NCI-H2196 (cell line): ENCODE data around the gene KMT2B.
"Not testable (repeated sequence)": the region's sequence is repeated elsewhere in the genome, so short reads cannot be mapped to it uniquely, and the experiment has no call there.

ENCODE experiments used
- DNase-seq: peaks from one replicate; lab custom pipeline; 2025; ENCODE audit not compliant: unreplicated experiment; lab: John Stamatoyannopoulos, UW

Gene KMT2B

GRCh38 chr19:35717665-35718344 is at the start of gene KMT2B:
KMT2B (plus strand) TSS chr19:35718003; CDS start chr19:35718019, 16 bp downstream.
- DNase-seq, result peak; percentile 93

DNA sequence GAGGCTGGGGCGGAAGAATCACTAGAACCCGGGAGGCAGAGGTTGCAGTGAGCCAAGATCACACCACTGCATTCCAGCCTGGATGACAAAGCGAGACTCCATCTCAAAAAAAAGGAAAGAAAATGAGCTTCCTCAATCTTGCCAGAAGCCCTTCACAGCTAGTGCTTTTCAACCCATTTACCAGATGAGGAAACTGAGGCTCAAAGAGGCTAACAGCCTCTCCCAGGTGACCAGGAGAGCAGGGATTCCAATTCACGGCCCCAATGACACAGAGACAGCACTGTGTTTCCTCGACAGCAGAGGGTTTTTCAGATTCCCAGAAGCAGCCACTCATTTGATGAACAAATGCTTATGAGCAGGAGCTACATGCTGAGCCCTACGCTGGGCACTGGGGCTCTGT is 48.2 kb upstream of the KMT2B start:
- DNase-seq, result no peak

- DNase-seq, result no peak
These were observed 47.8 kb upstream of the KMT2B start for GRCh38 chr19:35669974-35670373.

- no peak for DNase-seq
These were observed 47.1 kb upstream of the KMT2B start for GRCh38 chr19:35670686-35671085.

- DNase-seq, result no peak
These were observed 46.0 kb upstream of the KMT2B start for GRCh38 chr19:35671818-35672217.

DNA sequence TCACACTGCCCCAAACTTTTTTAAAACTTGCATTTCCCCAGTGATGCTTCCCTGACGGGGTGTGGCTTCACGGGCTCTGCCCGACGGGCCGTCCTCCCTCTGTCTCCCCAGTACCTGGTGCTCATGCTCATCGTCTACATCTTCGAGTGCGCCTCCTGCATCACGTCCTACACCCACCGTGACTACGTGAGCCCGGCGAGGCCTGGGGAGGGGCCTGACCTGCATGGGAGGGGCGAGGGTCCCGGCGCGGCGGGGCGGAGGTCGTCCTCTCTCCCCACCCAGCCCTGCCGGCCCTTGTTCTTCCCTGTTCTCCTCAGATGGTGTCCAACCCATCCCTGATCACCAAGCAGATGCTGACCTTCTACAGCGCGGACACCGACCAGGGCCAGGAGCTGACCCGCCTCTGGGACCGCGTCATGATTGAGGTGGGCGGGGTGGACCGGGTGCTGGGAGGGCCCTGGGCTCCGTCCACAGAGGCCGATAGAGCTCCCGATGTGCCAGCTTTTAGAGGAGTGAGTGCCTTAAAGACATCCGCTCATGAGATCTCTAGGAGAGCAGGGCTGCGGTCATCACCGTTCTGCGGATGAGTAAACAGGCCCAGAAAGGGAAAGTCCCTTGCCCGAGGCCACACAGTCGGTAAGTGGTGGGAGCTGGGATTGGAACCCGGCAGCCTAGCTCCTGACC is 44.5 kb upstream of the KMT2B start:
- DNase-seq, result peak; percentile 60

GRCh38 chr19:35675589-35676140 is 42.1 kb upstream of the KMT2B start:
- DNase-seq, result no peak

DNA sequence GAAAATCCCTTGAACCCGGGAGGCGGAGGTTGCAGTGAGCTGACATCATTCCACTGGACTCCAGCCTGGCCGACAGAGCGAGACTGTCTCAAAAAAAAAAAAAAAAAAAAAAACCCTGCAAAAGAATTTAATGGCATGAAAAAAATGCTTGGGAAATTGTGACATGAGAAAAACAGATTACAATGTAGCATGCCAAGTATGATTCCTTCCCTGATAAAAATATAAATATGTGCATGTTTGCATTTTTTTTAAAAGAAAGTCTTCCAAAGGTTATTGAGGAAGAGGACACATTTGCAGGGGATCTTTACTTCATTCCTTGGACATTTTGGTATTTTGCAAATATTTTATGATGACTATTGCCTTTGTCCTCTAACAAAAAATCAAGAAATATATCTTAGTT is 28.0 kb upstream of the KMT2B start:
- DNase-seq, result no peak

DNA sequence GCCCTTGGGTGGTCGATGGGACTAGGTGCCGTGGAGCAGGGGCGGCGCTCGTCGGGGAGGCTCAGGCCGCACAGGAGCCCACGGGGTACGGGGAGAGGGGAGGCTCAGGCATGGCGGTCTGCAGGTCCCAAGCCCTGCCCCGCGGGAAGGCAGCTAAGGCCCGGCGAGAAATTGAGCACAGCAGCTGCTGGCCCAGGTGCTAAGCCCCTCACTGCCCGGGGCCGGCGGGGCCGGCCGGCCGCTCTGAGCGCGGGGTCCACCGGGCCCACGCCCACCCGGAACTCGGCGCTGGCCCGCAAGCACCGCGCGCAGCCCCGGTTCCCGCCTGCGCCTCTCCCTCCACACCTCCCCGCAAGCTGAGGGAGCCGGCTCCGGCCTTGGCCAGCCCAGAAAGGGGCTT is 26.7 kb upstream of the KMT2B start:
- not testable (repeated sequence) for DNase-seq

GRCh38 chr19:35692010-35692409 is 25.8 kb upstream of the KMT2B start:
- DNase-seq, result no peak

DNA sequence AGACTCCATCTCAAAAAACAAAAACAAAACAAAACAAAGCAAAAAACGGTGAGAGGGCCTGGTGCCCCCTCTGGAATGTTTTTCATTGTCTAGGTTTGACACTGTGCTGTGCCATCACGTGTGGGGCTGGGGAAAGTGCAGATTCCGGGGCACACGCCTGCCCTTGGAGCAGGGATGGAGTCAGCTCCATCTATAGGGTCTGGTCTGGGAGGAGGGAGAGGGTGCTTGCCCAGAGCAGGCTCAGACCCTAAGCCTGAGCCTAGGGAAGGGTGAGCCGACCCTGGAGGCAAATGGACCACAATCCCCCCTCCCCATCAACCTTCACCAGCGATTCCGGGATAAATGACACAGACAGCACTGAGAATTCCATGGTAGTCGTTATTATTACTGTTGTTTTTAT is 24.4 kb upstream of the KMT2B start:
- no peak for DNase-seq

- DNase-seq, result peak; percentile 91
These were observed 23.8 kb upstream of the KMT2B start for GRCh38 chr19:35693835-35694599.

- no peak for DNase-seq
These were observed 21.8 kb upstream of the KMT2B start for GRCh38 chr19:35695895-35696422.

GRCh38 chr19:35696835-35697234 is 21.0 kb upstream of the KMT2B start:
- no peak for DNase-seq

GRCh38 chr19:35702223-35703012 is 15.4 kb upstream of the KMT2B start:
- peak; percentile 98 for DNase-seq

DNA sequence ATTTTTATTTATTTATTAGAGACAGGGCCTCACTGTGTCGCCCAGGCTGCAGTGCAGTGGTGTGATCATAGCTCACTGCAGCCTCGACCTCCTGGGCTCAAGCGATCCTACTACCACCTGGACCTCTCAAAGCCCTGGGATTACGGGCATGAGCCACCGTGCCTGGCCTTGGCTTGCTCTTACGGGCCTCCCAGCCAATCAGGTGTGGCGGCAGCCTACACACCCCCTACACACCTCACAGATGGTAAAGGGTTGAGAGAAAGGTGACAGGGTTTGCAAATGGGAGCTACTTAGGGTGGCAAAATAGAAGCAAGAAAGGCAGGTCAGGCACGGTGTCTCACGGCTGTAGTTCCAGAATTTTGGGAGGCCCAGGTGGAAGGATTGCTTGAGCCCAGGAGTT is 14.5 kb upstream of the KMT2B start:
- DNase-seq, result peak; percentile 63

DNA sequence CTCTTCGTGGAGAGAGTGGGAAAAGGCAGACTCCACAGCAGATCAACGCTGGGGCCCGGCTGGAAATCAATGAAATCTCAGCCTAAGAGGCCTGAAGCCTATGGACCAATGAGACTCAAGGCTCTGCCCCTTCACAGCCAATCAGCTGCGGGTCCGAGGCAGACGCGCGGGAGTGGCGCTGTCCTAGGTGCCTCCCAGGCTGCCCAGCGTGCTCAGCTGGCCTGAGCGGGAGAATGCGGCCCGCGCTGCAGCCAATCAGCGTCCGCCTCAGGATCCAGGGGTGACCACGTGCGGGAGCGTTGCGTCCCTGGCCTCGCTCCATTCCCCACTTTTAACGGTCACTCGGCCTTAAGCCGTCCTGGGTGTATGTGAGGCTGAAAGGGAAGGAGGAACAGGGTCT is 13.6 kb upstream of the KMT2B start, which contains the start of gene ZBTB32:
ZBTB32 (plus strand) TSS at position 341 of the 400 bp plus-strand sequence. CDS start 10,069 bp downstream, outside the sequence.
- DNase-seq, result no peak

GRCh38 chr19:35708391-35708790 is 9.4 kb upstream of the KMT2B start:
- no peak for DNase-seq

DNA sequence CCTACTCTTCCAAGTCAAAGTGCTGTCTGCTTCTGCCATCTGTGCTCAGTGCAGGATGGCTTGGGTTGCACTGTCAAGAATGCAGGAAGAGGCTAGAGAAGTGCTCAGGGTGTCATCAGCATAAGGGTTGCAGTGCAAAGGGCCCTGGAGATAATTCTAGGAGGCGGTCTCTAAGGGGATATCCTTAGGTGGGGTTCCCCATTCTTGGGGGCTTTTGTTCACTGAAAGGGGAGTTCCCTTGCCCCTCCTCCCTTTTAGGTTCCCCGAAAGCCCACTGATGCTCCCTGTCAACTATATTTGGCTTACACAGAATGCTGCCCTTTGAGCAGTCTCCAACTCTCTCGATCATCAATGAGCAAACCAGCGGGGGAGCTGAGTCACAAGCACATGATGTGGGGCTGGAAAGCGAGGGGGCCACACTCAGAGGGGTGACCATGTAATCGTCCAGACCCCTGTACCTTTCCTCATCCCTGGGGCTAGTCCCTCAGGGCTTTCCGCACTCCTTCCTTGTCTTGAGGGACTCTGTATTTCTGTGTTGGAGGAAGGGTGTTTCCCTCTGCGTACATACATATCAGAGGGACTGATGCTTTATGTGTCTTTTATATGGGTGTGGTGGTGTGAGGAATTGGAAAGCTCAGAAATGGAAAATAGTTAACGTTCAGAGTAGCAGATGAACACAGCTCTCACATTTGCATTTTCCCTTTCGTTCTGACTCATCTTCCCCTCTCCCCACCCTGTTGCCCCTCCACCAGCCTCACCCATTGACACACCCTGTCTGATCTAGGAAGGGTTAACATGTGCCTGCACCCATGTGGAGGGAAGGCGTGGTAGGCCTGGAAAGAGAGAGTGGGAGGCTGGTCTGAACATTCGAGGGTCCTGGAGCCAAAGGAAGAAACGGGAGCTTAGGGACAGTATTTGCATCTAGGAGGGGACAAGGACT is 6.7 kb upstream of the KMT2B start:
- no peak for DNase-seq
